LNCaP clone FGC (cell line): Measurements from ENCODE around the gene DCLK2.
"Not testable (repeated sequence)": the region's sequence is repeated elsewhere in the genome, so short reads cannot be mapped to it uniquely, and the experiment has no call there.

Experiments used
- DNase-seq: peaks from one replicate; pipeline ENCODE4 v3.0.0-alpha.2; 2011; ENCODE audit warnings: low read depth
- H3K4me3 ChIP-seq: 2 replicates; pipeline ENCODE4 v1.5.1; 2011; ENCODE audit warnings: mild to moderate bottlenecking, low read depth, low read length, control low read depth
- CTCF ChIP-seq: IDR thresholded peaks from 2 replicates; pipeline ENCODE4 v1.5.1; 2012; ENCODE audit warnings: mild to moderate bottlenecking; ENCODE audit not compliant: control insufficient read depth, insufficient read depth; ENCODE audit errors: extremely low read depth

Gene DCLK2

GRCh38 chr4:150152766-150153165 lies 74.5 kb downstream of the DCLK2 start:
- no peak overlapping the region for H3K4me3 ChIP-seq
- no peak for DNase-seq
- TF ChIP-seq CTCF, result no peak

- TF ChIP-seq CTCF, result no peak
- H3K4me3 ChIP-seq, result no peak overlapping the region
- DNase-seq, result no peak
These were observed 77.1 kb downstream of the DCLK2 start for GRCh38 chr4:150155391-150155790.

- no peak for TF ChIP-seq CTCF
- DNase-seq, result no peak
These were observed 78.3 kb downstream of the DCLK2 start for GRCh38 chr4:150156543-150156942.

GRCh38 chr4:150158041-150158440 lies 79.8 kb downstream of the DCLK2 start:
- no peak for DNase-seq
- no peak for TF ChIP-seq CTCF
- H3K4me3 ChIP-seq, result no peak overlapping the region

More at GRCh38 chr4:150156543-150156942, 78.3 kb downstream of the DCLK2 start:
- H3K4me3 ChIP-seq, result no peak overlapping the region

GRCh38 chr4:150160473-150160872 lies 82.2 kb downstream of the DCLK2 start:
- no peak for DNase-seq
- no peak for TF ChIP-seq CTCF
- no peak overlapping the region for H3K4me3 ChIP-seq

- TF ChIP-seq CTCF, result no peak
- DNase-seq, result no peak
- no peak overlapping the region for H3K4me3 ChIP-seq
These were observed 82.9 kb downstream of the DCLK2 start for GRCh38 chr4:150161109-150161508.

GRCh38 chr4:150162020-150162419 lies 83.8 kb downstream of the DCLK2 start:
- H3K4me3 ChIP-seq, DNase-seq: not testable (repeated sequence)
